GM23248 (cell line): ENCODE results near the gene IFT57.

Experiments
- EZH2 ChIP-seq: fragments of 200-600 bp; sonication (generic); IDR thresholded peaks from 2 replicates; pipeline ENCODE4 v1.6.1; 2018; ENCODE audit warnings: antibody characterized with exemption, mild to moderate bottlenecking; ENCODE audit not compliant: insufficient read depth, poor library complexity, severe bottlenecking
- EZH2phosphoT487 ChIP-seq: fragments of 200-600 bp; sonication (generic); IDR thresholded peaks from 2 replicates; pipeline ENCODE4 v1.6.1; 2018; ENCODE audit warnings: antibody characterized with exemption, moderate library complexity, mild to moderate bottlenecking, low read depth; ENCODE audit not compliant: insufficient read depth

DNA sequence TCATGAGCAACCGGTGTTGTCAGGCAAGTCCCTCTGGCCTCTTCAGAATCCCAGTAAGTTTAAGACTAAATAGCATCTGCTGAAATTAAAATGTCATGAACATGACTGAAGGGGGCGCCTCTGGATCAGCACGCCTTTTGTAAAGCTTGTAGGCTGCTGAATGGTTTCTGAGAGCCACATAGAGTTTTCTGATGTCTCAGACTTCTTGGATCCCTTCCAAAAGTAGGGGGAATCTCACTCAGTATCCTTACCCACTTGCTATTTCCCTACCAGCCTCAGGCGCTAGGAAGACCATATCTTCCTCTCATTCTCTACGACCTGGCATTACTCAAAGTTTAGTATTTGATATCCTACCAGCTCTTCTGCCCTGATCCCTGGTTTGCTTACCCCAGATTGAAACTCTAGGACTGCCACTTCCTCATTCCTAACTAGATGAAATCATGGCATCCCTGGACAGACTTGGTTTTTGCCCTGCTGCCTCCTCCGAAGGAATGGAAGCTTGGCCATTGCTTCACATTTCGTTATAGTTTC lies 68.7 kb downstream of the IFT57 start:
- no peak for TF ChIP-seq EZH2
- TF ChIP-seq EZH2phosphoT487, result no peak
